SK-N-SH treated with all-trans-retinoic acid at 6 μM for 48 hours (cell line): ENCODE results near the gene RHBDD1.

ENCODE experiments used
- ATAC-seq: fragments of 200-7000 bp; cut with Tn5 transposase; 3 replicates; pipeline ENCODE4 v1.9.1; 2020; ENCODE audit warnings: mild to moderate bottlenecking, moderate library complexity
- ARNTL ChIP-seq: fragments of 450-650 bp; formaldehyde crosslinking; IDR thresholded peaks from 2 replicates; pipeline ENCODE4 v1.5.0; 2020; ENCODE audit warnings: low read depth, mild to moderate bottlenecking, moderate library complexity, borderline replicate concordance
- BACH2 ChIP-seq: fragments of 250-450 bp; sonication (Bioruptor Pico); IDR thresholded peaks from 2 replicates; pipeline ENCODE4 v1.9.0; 2021; ENCODE audit warnings: mild to moderate bottlenecking, borderline replicate concordance
- CSDC2 ChIP-seq: fragments of 250-450 bp; sonication (Bioruptor Pico); IDR thresholded peaks from 2 replicates; pipeline ENCODE4 v1.5.0; 2020; ENCODE audit warnings: mild to moderate bottlenecking, moderate library complexity
- CSRNP3 ChIP-seq: fragments of 250-450 bp; sonication (Bioruptor Pico); IDR thresholded peaks from 2 replicates; pipeline ENCODE4 v1.5.1; 2021; ENCODE audit warnings: mild to moderate bottlenecking, moderate library complexity
- ESRRG ChIP-seq: fragments of 250-450 bp; sonication (Bioruptor Pico); IDR thresholded peaks from 2 replicates; pipeline ENCODE4 v1.6.1; 2021; ENCODE audit warnings: mild to moderate bottlenecking
- GLIS3 ChIP-seq: fragments of 250-450 bp; sonication (Bioruptor Pico); IDR thresholded peaks from 2 replicates; pipeline ENCODE4 v1.5.0; 2020; ENCODE audit warnings: mild to moderate bottlenecking, moderate library complexity
- ISL1 ChIP-seq: fragments of 250-450 bp; sonication (Bioruptor Pico); IDR thresholded peaks from 2 replicates; pipeline ENCODE4 v2.1.2; 2022; ENCODE audit warnings: mild to moderate bottlenecking, moderate library complexity
- OSR1 ChIP-seq: fragments of 250-450 bp; sonication (Bioruptor Pico); IDR thresholded peaks from 2 replicates; pipeline ENCODE4 v1.8.0; 2022; ENCODE audit warnings: moderate library complexity, mild to moderate bottlenecking, inconsistent platforms
- PATZ1 ChIP-seq: fragments of 250-450 bp; sonication (Bioruptor Pico); IDR thresholded peaks from 2 replicates; pipeline ENCODE4 v1.8.0; 2020; ENCODE audit warnings: mild to moderate bottlenecking, moderate library complexity, borderline replicate concordance
- PPARA ChIP-seq: fragments of 250-450 bp; sonication (Bioruptor Pico); IDR thresholded peaks from 2 replicates; pipeline ENCODE4 v1.5.0; 2020; ENCODE audit warnings: mild to moderate bottlenecking, borderline replicate concordance
- RARB ChIP-seq: fragments of 250-450 bp; sonication (Bioruptor Pico); IDR thresholded peaks from 2 replicates; pipeline ENCODE4 v1.8.0; 2021; ENCODE audit warnings: mild to moderate bottlenecking, moderate library complexity
- SNAI2 ChIP-seq: fragments of 250-450 bp; sonication (Bioruptor Pico); IDR thresholded peaks from 2 replicates; pipeline ENCODE4 v1.5.0; 2020; ENCODE audit warnings: mild to moderate bottlenecking, moderate library complexity
- TCF4 ChIP-seq: fragments of 250-450 bp; sonication (Bioruptor Pico); IDR thresholded peaks from 2 replicates; pipeline ENCODE4 v1.8.0; 2021; ENCODE audit warnings: mild to moderate bottlenecking, moderate library complexity, borderline replicate concordance
- TOX ChIP-seq: fragments of 250-450 bp; sonication (Bioruptor Pico); IDR thresholded peaks from 2 replicates; pipeline ENCODE4 v1.8.0; 2021; ENCODE audit warnings: mild to moderate bottlenecking, moderate library complexity, borderline replicate concordance
- TSHZ2 ChIP-seq: fragments of 250-450 bp; sonication (Bioruptor Pico); IDR thresholded peaks from 2 replicates; pipeline ENCODE4 v1.5.0; 2020; ENCODE audit warnings: mild to moderate bottlenecking, moderate library complexity
- ZC3H10 ChIP-seq: fragments of 250-450 bp; sonication (Bioruptor Pico); IDR thresholded peaks from 2 replicates; pipeline ENCODE4 v1.5.1; 2021; ENCODE audit warnings: mild to moderate bottlenecking, moderate library complexity
- ZFP3 ChIP-seq: fragments of 250-450 bp; sonication (Bioruptor Pico); IDR thresholded peaks from 2 replicates; pipeline ENCODE4 v1.5.0; 2020; ENCODE audit warnings: mild to moderate bottlenecking, moderate library complexity
- ZFP30 ChIP-seq: fragments of 450-650 bp; formaldehyde crosslinking; IDR thresholded peaks from 2 replicates; pipeline ENCODE4 v1.5.0; 2022; ENCODE audit warnings: mild to moderate bottlenecking, moderate library complexity
- ZNF565 ChIP-seq: fragments of 450-650 bp; formaldehyde crosslinking; conservative IDR thresholded peaks from 2 replicates; pipeline ENCODE4 v1.5.0; 2020; ENCODE audit warnings: low read depth, mild to moderate bottlenecking, moderate library complexity
- ZNF70 ChIP-seq: fragments of 450-650 bp; formaldehyde crosslinking; IDR thresholded peaks from 2 replicates; pipeline ENCODE4 v1.5.0; 2020; ENCODE audit warnings: mild to moderate bottlenecking, moderate library complexity
- ZNF8 ChIP-seq: fragments of 450-650 bp; formaldehyde crosslinking; IDR thresholded peaks from 2 replicates; pipeline ENCODE4 v1.5.0; 2020; ENCODE audit warnings: mild to moderate bottlenecking, moderate library complexity
- TF ChIP-seq, protein P1 (sequence below): fragments of 250-450 bp; sonication (Bioruptor Pico); IDR thresholded peaks from 2 replicates; pipeline ENCODE4 v1.8.0; 2021; ENCODE audit warnings: low read depth, mild to moderate bottlenecking, moderate library complexity, borderline replicate concordance
- TF ChIP-seq, protein P2 (sequence below): fragments of 250-450 bp; sonication (Bioruptor Pico); IDR thresholded peaks from 2 replicates; pipeline ENCODE4 v1.5.1; 2020; ENCODE audit warnings: low read depth, mild to moderate bottlenecking, moderate library complexity

Gene RHBDD1

DNA sequence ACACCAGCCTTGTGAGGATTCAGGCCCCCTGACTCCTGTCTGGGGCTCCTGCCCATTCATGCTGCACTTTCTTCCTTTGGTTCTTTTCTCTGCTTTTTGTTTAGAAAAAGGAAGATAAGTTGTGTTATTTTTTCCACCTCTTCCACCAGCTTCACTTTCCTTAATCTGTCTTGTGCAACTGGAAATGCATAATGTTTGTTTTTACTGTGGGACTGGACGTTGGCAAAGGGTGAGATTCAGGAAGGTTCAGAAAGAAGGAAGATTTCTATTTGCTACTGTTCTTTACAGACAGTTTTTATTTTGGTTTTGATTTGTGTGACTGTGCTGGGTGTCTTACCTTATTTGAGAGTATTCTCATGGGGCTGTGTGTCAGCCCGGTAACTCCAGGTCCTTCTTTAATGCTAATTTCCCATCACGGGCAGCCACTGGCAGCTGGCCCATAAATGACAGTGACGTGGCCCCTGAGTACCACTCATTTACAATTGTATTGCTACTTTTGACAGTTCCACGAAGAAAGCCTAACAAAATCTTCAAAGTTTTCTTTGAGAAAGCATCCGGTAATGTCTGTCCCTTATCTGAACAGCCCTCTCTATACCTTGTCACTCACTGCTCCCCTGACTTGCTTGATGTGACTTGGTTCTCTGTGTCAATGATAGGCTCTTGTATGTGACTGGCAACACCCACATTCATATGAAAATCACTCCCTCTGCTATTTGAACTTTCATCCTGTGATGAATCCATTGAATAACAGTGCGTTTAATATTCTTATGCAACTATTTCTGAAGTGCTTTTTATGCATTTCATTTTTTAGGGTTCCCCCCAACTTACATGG is 32.7 kb downstream of the RHBDD1 start:
- no peak for TF ChIP-seq ISL1 (CRISPR knock-in tag)
- no peak for TF ChIP-seq SNAI2 (CRISPR knock-in tag)
- no peak for TF ChIP-seq TSHZ2 (CRISPR knock-in tag)
- TF ChIP-seq GLIS3 (CRISPR knock-in tag) = no peak
- TF ChIP-seq ZC3H10 (CRISPR knock-in tag) = no peak
- TF ChIP-seq, protein P1, sequence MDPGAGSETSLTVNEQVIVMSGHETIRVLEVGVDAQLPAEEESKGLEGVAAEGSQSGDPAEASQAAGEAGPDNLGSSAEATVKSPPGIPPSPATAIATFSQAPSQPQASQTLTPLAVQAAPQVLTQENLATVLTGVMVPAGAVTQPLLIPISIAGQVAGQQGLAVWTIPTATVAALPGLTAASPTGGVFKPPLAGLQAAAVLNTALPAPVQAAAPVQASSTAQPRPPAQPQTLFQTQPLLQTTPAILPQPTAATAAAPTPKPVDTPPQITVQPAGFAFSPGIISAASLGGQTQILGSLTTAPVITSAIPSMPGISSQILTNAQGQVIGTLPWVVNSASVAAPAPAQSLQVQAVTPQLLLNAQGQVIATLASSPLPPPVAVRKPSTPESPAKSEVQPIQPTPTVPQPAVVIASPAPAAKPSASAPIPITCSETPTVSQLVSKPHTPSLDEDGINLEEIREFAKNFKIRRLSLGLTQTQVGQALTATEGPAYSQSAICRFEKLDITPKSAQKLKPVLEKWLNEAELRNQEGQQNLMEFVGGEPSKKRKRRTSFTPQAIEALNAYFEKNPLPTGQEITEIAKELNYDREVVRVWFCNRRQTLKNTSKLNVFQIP = no peak
- no peak for TF ChIP-seq PPARA (CRISPR knock-in tag)
- no peak for TF ChIP-seq TOX (CRISPR knock-in tag)
- no peak for TF ChIP-seq ZNF70 (CRISPR knock-in tag)
- no peak for TF ChIP-seq ZNF565 (CRISPR knock-in tag)
- no peak for TF ChIP-seq CSDC2
- no peak for ATAC-seq

- TF ChIP-seq ZNF565 (CRISPR knock-in tag) = no peak
- TF ChIP-seq ZNF8 (CRISPR knock-in tag) = no peak
- no peak for TF ChIP-seq GLIS3 (CRISPR knock-in tag)
- no peak for TF ChIP-seq ZFP30 (CRISPR knock-in tag)
- TF ChIP-seq TCF4 (CRISPR knock-in tag) = no peak
- no peak for TF ChIP-seq OSR1
- TF ChIP-seq ZC3H10 (CRISPR knock-in tag) = no peak
- TF ChIP-seq TOX (CRISPR knock-in tag) = no peak
- TF ChIP-seq ZFP3 (CRISPR knock-in tag) = no peak
- no peak for TF ChIP-seq ARNTL (CRISPR knock-in tag)
- TF ChIP-seq RARB (CRISPR knock-in tag) = no peak
- TF ChIP-seq SNAI2 (CRISPR knock-in tag) = no peak
- no peak for TF ChIP-seq CSRNP3 (CRISPR knock-in tag)
- TF ChIP-seq, protein P2, sequence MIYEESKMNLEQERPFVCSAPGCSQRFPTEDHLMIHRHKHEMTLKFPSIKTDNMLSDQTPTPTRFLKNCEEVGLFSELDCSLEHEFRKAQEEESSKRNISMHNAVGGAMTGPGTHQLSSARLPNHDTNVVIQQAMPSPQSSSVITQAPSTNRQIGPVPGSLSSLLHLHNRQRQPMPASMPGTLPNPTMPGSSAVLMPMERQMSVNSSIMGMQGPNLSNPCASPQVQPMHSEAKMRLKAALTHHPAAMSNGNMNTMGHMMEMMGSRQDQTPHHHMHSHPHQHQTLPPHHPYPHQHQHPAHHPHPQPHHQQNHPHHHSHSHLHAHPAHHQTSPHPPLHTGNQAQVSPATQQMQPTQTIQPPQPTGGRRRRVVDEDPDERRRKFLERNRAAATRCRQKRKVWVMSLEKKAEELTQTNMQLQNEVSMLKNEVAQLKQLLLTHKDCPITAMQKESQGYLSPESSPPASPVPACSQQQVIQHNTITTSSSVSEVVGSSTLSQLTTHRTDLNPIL (CRISPR knock-in tag) = no peak
- TF ChIP-seq PATZ1 (CRISPR knock-in tag) = no peak
- no peak for TF ChIP-seq ESRRG (CRISPR knock-in tag)
- no peak for TF ChIP-seq CSDC2
- TF ChIP-seq BACH2 (CRISPR knock-in tag) = no peak
- no peak for ATAC-seq
Observed at GRCh38 chr2:226869371-226869770, 33.5 kb downstream of the RHBDD1 start.
